SK-N-MC (cell line): ENCODE results near the gene ZDHHC6.

ENCODE experiments used
- EZH2 ChIP-seq: fragments of 200-600 bp; sonication (generic); IDR thresholded peaks from one replicate; pipeline ENCODE4 v1.6.1; 2017; ENCODE audit warnings: antibody characterized with exemption
- FOXP2 ChIP-seq: optimal IDR thresholded peaks from 2 replicates; pipeline ENCODE3; 2011; ENCODE audit warnings: mild to moderate bottlenecking, moderate library complexity; ENCODE audit not compliant: insufficient read depth; ENCODE audit errors: extremely low read length, control extremely low read depth
- POLR2AphosphoS5 ChIP-seq: IDR thresholded peaks from 2 replicates; pipeline ENCODE4 v1.6.1; 2012; ENCODE audit warnings: mild to moderate bottlenecking, low read depth, low read length, borderline replicate concordance

DNA sequence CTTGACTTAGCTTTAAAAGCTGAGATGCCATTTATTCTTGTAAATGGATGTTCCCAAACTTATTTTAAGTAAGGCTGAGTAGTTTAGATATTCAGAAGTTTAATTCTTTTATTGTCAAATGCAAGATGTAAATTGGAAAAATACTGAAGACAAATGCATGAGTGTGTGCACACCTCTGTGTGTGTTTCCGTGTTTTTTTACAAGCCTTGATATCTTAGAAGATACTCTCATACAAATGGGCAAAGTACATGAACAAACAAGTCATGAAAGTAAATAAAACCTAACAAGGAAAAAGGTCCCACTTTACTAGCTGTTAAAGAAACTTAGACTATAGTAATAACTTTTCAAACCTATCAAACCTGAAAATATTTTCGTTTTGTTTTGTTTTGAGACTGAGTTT lies 43.8 kb downstream of the ZDHHC6 start:
- TF ChIP-seq EZH2 (no peak), POLR2AphosphoS5 (no peak), FOXP2 (no peak)
